Choroid plexus epithelial cell (primary cell): Measurements from ENCODE around the gene TFEB.
A peak's percentile ranks its signal among the peaks of the same experiment; 100 is the strongest.

Source experiments
- DNase-seq: peaks from one replicate; pipeline ENCODE4 v3.0.0-alpha.2; 2010; ENCODE audit warnings: low read depth
- H3K4me3 ChIP-seq: 2 replicates; pipeline ENCODE4 v1.5.1; 2011; ENCODE audit warnings: low read depth, mild to moderate bottlenecking, control low read depth, low read length, moderate library complexity
- CTCF ChIP-seq: conservative IDR thresholded peaks from 2 replicates; pipeline ENCODE4 v1.5.1; 2011; ENCODE audit warnings: low read depth, mild to moderate bottlenecking, control low read depth, inconsistent platforms, low read length, moderate library complexity

TFEB gene

GRCh38 chr6:41685641-41686380 lies 49.6 kb downstream of the TFEB start:
- no peak for DNase-seq
- no peak for TF ChIP-seq CTCF
- no peak overlapping the region for H3K4me3 ChIP-seq

GRCh38 chr6:41684311-41685180 lies 50.9 kb downstream of the TFEB start:
- no peak for DNase-seq
- H3K4me3 ChIP-seq, result no peak overlapping the region
- TF ChIP-seq CTCF, result no peak

GRCh38 chr6:41683523-41684310 lies 51.7 kb downstream of the TFEB start:
- peak; percentile 91 for TF ChIP-seq CTCF
- H3K4me3 ChIP-seq, result peak overlapping the region; percentile 44
- peak; percentile 75 for DNase-seq

GRCh38 chr6:41683273-41683522 lies 52.2 kb downstream of the TFEB start:
- peak overlapping the region; percentile 44 for H3K4me3 ChIP-seq
- no peak for DNase-seq
- TF ChIP-seq CTCF, result no peak

GRCh38 chr6:41682497-41683272 lies 52.7 kb downstream of the TFEB start:
- H3K4me3 ChIP-seq, result peak overlapping the region; percentile 44
- DNase-seq, result no peak
- TF ChIP-seq CTCF, result no peak

- DNase-seq, result peak; percentile 95
- peak overlapping the region; percentile 2 for H3K4me3 ChIP-seq
- peak; percentile 91 for TF ChIP-seq CTCF
Measured at GRCh38 chr6:41682056-41682477, 53.3 kb downstream of the TFEB start.
